Body of pancreas (tissue), 4 donors: ENCODE measurements around the gene EPS8.

Source experiments
- POLR2A ChIP-seq, 3 donors: fragments of 450-650 bp; IDR thresholded peaks; one replicate each; pipeline ENCODE4 v1.6.1; 2016; ENCODE audit warnings: antibody characterized with exemption in 3 of 3, mild to moderate bottlenecking in 2 of 3
- TF ChIP-seq, protein P1 (sequence below), 7 experiments: fragments of 450-650 bp in 4 of 7; fragments of 200-600 bp in 3 of 7; sonication (generic) in 3 of 7; IDR thresholded peaks; one replicate each; pipeline ENCODE4 v1.5.1; 2016 to 2019; ENCODE audit warnings: antibody characterized with exemption in 7 of 7

DNA sequence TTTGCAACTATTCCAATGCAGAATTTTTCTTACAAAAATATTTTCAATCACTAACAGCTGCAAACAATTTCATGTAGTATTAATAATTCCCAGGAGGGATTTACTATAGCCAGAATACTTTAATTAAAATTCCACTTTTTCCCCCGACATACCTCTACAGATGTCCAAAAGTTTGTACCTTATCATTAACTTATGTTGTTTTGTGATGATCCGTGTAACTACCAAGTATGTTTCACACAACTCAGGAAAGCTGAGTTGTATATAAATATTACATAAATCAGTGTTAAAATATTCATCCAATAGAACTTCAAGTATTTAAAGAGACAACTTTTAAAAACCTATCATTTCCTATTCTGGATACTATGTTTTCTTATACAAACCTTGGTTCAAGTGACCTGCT is 2.4 kb downstream of the EPS8 start:
- no peak for TF ChIP-seq POLR2A (IDR thresholded peaks at IDR 0.05)
- TF ChIP-seq, protein P1, sequence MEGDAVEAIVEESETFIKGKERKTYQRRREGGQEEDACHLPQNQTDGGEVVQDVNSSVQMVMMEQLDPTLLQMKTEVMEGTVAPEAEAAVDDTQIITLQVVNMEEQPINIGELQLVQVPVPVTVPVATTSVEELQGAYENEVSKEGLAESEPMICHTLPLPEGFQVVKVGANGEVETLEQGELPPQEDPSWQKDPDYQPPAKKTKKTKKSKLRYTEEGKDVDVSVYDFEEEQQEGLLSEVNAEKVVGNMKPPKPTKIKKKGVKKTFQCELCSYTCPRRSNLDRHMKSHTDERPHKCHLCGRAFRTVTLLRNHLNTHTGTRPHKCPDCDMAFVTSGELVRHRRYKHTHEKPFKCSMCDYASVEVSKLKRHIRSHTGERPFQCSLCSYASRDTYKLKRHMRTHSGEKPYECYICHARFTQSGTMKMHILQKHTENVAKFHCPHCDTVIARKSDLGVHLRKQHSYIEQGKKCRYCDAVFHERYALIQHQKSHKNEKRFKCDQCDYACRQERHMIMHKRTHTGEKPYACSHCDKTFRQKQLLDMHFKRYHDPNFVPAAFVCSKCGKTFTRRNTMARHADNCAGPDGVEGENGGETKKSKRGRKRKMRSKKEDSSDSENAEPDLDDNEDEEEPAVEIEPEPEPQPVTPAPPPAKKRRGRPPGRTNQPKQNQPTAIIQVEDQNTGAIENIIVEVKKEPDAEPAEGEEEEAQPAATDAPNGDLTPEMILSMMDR (IDR thresholded peaks at IDR 0.05), result no peak
